Suprapubic skin (tissue), 4 donors: Measurements from ENCODE around the gene NCAM2. TPM values are rescaled to one million over a fixed set of nuclear protein-coding genes. Genes with fewer than 3 reads are reported as not detected.

ENCODE experiments used
- DNase-seq, 2 donors: peaks; one replicate each; pipeline ENCODE4 v3.0.0-alpha.2; 2019; ENCODE audit warnings: low spot score in 2 of 2
- H3K27ac ChIP-seq: fragments of 200-600 bp; sonication (generic); one replicate; pipeline ENCODE4 v1.5.1; 2019
- H3K27me3 ChIP-seq: fragments of 200-600 bp; sonication (generic); one replicate; pipeline ENCODE4 v1.5.1; 2019
- H3K36me3 ChIP-seq: fragments of 200-600 bp; sonication (generic); one replicate; pipeline ENCODE4 v1.5.1; 2019
- H3K4me1 ChIP-seq: fragments of 200-600 bp; sonication (generic); one replicate; pipeline ENCODE4 v1.5.1; 2019
- H3K4me3 ChIP-seq: fragments of 200-600 bp; sonication (generic); one replicate; pipeline ENCODE4 v1.5.1; 2019; ENCODE audit warnings: mild to moderate bottlenecking
- H3K9me3 ChIP-seq: fragments of 200-600 bp; sonication (generic); one replicate; pipeline ENCODE4 v1.5.1; 2019
- EP300 ChIP-seq: sonication (generic); formaldehyde crosslinking; IDR thresholded peaks from one replicate; pipeline ENCODE4 v1.6.1; 2017; ENCODE audit warnings: antibody characterized with exemption
- POLR2A ChIP-seq, 2 donors: fragments of 450-650 bp; IDR thresholded peaks; one replicate each; pipeline ENCODE4 v1.6.1; 2017; ENCODE audit warnings: antibody characterized with exemption in 2 of 2, mild to moderate bottlenecking in 2 of 2, moderate library complexity in 2 of 2
- POLR2AphosphoS5 ChIP-seq, 3 donors: sonication (generic); formaldehyde crosslinking; IDR thresholded peaks; one replicate each; pipeline ENCODE4 v1.6.1; 2017; ENCODE audit warnings: antibody characterized with exemption in 3 of 3
- WGBS: methylation state at CpG from one replicate; pipeline ENCODE4 v1.1.5; 2018; 5-methylcytosine and 5-hydroxymethylcytosine counted together
- total RNA-seq, 4 donors: library from RNA; depleted of rRNA; stranded (reverse); fragments of >200 nt; gene quantifications; one replicate each; pipeline ENCODE4 v1.1.0, GENCODE V29; 2016
- TF ChIP-seq, protein P1 (sequence below), 2 donors: fragments of 200-600 bp in 1 of 2; fragments of 450-650 bp in 1 of 2; sonication (generic) in 1 of 2; IDR thresholded peaks; one replicate each; pipeline ENCODE4 v1.5.1; 2016 to 2019; ENCODE audit warnings: antibody characterized with exemption in 2 of 2, mild to moderate bottlenecking in 1 of 2, moderate library complexity in 1 of 2

Gene NCAM2
- total RNA-seq, 4 donors from 2014 or later = 0.25 to 1.0 (median 0.92) TPM

GRCh38 chr21:21045518-21045917 lies 47.3 kb downstream of the NCAM2 start:
- WGBS = 68% methylated on average over 3 of the region's 3 CpGs
- Histone ChIP-seq H3K9me3 (no peaks in the 10 kb centered on the region), H3K36me3 (no peaks in the 10 kb centered on the region), H3K4me3 (no peak overlapping the region), H3K4me1 (no peaks in the 10 kb centered on the region), H3K27ac (no peak overlapping the region), H3K27me3 (no peaks in the 10 kb centered on the region)
- DNase-seq = no peak
- TF ChIP-seq, protein P1, sequence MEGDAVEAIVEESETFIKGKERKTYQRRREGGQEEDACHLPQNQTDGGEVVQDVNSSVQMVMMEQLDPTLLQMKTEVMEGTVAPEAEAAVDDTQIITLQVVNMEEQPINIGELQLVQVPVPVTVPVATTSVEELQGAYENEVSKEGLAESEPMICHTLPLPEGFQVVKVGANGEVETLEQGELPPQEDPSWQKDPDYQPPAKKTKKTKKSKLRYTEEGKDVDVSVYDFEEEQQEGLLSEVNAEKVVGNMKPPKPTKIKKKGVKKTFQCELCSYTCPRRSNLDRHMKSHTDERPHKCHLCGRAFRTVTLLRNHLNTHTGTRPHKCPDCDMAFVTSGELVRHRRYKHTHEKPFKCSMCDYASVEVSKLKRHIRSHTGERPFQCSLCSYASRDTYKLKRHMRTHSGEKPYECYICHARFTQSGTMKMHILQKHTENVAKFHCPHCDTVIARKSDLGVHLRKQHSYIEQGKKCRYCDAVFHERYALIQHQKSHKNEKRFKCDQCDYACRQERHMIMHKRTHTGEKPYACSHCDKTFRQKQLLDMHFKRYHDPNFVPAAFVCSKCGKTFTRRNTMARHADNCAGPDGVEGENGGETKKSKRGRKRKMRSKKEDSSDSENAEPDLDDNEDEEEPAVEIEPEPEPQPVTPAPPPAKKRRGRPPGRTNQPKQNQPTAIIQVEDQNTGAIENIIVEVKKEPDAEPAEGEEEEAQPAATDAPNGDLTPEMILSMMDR (IDR thresholded peaks at IDR 0.05) = no peak
- TF ChIP-seq POLR2A (IDR thresholded peaks at IDR 0.05) = no peak
- no peak for TF ChIP-seq EP300
- no peak for TF ChIP-seq POLR2AphosphoS5 (IDR thresholded peaks at IDR 0.05)

DNA sequence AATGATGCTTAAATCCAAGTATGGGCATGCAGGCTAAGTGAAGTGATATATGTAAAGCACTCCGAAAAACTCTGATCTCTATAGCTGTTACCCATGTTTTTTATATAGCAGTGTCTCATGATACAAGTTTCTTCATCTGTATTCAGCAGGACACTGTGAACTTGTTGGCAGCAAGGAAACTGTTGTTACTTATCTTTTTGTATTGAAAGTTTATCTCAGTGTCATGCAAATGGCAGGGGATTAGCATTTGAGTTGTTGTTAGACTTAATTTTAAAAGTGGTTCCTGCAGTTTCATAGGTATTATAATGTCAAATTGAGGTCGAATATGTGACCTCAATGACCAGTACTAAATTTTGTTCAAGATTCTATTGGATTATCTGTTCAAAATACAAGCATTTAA lies 47.9 kb downstream of the NCAM2 start:
- H3K4me1 ChIP-seq = no peaks in the 10 kb centered on the region
- H3K27ac ChIP-seq = no peak overlapping the region
- TF ChIP-seq, protein P1 (IDR thresholded peaks at IDR 0.05) = no peak
- TF ChIP-seq EP300 (no peak), POLR2AphosphoS5 (IDR thresholded peaks at IDR 0.05) (no peak), POLR2A (IDR thresholded peaks at IDR 0.05) (no peak)
- no peak overlapping the region for H3K4me3 ChIP-seq
- DNase-seq = no peak
- H3K9me3 ChIP-seq = no peaks in the 10 kb centered on the region
- no peaks in the 10 kb centered on the region for H3K36me3 ChIP-seq
- 25% methylated on average over 2 of the region's 2 CpGs for WGBS
- H3K27me3 ChIP-seq = no peaks in the 10 kb centered on the region

- no peaks in the 10 kb centered on the region for H3K4me1 ChIP-seq
- no peaks in the 10 kb centered on the region for H3K36me3 ChIP-seq
- H3K27me3 ChIP-seq = no peaks in the 10 kb centered on the region
- no peak overlapping the region for H3K27ac ChIP-seq
- no peak for DNase-seq
- H3K9me3 ChIP-seq = no peaks in the 10 kb centered on the region
- WGBS = 62% methylated on average over 4 of the region's 4 CpGs
- no peak overlapping the region for H3K4me3 ChIP-seq
- TF ChIP-seq POLR2AphosphoS5 (IDR thresholded peaks at IDR 0.05) (no peak), EP300 (no peak), POLR2A (IDR thresholded peaks at IDR 0.05) (no peak)
- TF ChIP-seq, protein P1 (IDR thresholded peaks at IDR 0.05) = no peak
Observed at GRCh38 chr21:21051109-21052055, 53.2 kb downstream of the NCAM2 start.

GRCh38 chr21:21052672-21053071 lies 54.5 kb downstream of the NCAM2 start:
- Histone ChIP-seq H3K27me3 (no peaks in the 10 kb centered on the region), H3K36me3 (no peaks in the 10 kb centered on the region), H3K4me1 (no peaks in the 10 kb centered on the region), H3K9me3 (no peaks in the 10 kb centered on the region), H3K27ac (no peak overlapping the region), H3K4me3 (no peak overlapping the region)
- TF ChIP-seq EP300 = no peak
- no peak for TF ChIP-seq POLR2A (IDR thresholded peaks at IDR 0.05)
- no peak for TF ChIP-seq POLR2AphosphoS5 (IDR thresholded peaks at IDR 0.05)
- TF ChIP-seq, protein P1 (IDR thresholded peaks at IDR 0.05) = no peak
- DNase-seq = no peak
- 95% methylated on average over 2 of the region's 2 CpGs for WGBS

DNA sequence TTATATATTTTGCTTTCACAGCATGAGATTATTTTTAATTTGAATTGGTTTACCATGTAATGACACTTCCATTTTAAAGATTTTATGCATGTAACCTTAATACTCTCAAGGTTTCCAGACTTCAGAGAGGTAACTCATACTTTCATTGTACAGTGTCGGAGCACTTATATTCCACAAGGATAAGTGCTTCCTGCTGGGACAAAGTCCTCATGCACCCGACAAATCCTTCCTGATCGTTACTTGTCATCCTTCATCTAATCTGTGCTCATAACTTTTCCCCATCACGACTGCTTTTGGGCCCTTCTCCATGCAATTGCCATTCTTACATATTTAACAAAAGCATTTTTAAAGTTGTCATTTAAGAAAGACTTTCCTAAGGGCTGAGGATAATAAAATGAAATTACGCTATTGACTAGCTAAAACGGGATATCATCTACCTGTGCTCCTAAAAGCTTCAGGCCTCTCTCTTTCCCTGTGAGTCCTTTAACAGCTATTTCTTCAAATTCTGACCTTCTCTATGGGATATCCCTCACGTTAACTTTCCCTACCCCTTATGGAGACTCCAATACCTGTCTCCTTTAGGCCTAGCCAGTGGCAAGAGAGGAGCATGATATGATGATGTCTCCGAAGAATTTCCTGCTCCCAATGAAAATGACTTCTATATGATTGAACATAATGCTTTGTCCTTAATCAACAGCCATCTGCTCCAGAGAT lies 59.3 kb downstream of the NCAM2 start:
- no peak for DNase-seq
- H3K36me3 ChIP-seq = no peaks in the 10 kb centered on the region
- TF ChIP-seq POLR2A (IDR thresholded peaks at IDR 0.05) = no peak
- no peak for TF ChIP-seq EP300
- TF ChIP-seq, protein P1 (IDR thresholded peaks at IDR 0.05) = no peak
- TF ChIP-seq POLR2AphosphoS5 (IDR thresholded peaks at IDR 0.05) = no peak
- 87% methylated on average over 8 of the region's 8 CpGs for WGBS
- no peak overlapping the region for H3K27ac ChIP-seq
- H3K4me1 ChIP-seq = no peaks in the 10 kb centered on the region
- H3K9me3 ChIP-seq = no peaks in the 10 kb centered on the region
- H3K4me3 ChIP-seq = no peak overlapping the region
- no peaks in the 10 kb centered on the region for H3K27me3 ChIP-seq
